Epidermal melanocyte (primary cell): ENCODE data around the gene NXPE4.

Experiments used
- DNase-seq: peaks from one replicate; pipeline ENCODE4 v3.0.0; 2011; ENCODE audit warnings: low spot score; ENCODE audit not compliant: insufficient read length

NXPE4 gene

DNA sequence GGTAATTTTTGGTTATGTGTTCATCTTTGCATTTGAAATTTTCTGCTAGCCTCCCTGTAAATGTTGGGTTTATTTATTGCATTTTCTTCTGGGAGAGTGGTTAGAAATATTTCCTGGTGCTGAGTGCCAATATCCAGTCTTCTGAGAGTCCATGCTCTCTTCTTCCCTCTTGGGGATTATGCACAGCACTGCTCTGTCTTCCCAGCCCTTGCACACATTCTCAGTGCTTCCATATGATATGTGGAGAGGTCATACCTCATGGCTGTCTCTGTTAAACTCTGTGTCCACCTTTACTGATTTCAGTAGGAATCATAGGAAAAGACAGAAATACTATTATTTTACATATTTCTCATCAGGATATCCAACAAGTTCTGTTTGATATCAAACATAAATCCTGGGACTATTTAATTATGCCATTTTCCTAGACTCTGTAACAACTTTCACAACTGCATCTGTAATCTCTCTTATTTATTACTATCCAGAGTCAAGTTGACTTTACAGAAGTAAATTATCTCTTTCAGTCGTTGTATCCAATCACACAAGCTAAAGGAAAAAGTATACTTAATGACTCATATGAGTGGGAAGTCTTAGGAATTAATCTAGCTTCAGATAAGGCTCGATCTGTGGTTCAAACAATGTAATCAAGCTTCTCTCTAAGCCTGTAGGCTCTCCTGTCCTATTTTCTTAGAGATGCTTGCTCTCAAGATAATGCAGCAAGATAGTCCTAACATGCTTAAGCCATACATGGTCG, 33.2 kb downstream of the NXPE4 start:
- DNase-seq = no peak

DNA sequence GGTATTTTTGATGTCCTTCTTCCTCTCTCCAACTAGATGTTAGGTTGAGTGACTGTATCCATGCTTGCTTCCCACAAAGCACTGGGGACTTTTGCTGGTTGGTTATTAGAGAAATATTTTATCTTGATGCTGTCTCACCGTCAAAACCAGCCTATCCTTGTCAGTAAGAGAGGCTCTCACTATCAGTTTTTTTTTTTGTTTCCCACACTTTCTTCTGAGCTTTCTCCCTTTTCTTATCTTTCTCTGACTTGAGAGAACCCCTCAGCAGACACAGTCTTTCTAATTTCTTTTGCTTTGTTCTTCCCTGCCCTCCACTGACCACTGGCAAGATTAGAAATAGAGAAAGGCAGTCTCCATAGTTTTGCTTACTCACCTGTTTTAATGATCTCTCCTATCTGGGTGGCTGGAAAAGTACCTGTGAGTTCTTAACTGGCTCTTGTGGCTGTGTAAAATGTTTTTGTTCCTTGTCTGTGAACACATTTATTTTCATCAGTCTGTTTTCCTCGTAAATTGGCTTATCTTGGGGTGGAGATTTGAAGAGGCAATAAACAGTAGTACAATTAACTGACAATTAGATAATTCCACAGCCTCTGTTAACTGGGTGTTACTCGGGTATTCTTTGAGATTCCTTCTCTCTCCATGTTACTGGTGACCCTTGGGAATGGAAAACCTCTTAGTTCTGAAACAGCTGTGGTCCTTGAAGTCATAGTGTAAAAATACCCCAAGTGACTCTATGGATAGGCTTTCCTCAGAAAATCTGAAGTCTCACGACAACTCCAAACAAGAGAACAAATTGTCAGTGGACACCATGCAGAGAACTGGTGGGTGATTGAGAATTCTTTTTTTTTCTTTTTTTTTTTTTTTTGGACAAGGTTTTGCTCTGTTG, 35.9 kb downstream of the NXPE4 start, which contains the start of gene NXPE1:
NXPE1 (minus strand) TSS at position 457 of the 886 bp plus-strand sequence. CDS start 8,680 bp downstream, outside the sequence.
- DNase-seq = no peak

DNA sequence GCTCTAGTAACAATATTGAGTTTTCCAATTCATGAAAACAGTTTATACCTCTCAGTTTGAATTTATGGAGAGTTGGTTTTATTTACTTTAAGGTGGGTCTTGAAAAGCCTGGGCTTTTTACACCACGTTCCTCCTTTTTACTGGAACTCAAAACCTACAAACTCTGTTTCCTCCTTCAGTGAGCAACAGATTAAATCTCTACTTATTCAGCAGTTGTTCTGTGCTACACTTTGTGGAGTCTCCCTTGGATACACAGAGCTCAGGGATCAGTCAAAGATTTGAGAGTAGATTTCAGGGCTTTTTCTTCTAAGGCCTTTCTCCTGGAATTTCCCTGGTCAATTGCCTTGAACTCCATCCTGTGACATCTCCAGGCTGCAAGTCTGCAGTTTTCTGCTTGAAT, 39.5 kb downstream of the NXPE4 start:
- no peak for DNase-seq

- DNase-seq = no peak
Observed at GRCh38 chr11:114553642-114554041, 41.9 kb downstream of the NXPE4 start.

GRCh38 chr11:114551060-114551459, 44.5 kb downstream of the NXPE4 start:
- no peak for DNase-seq

DNA sequence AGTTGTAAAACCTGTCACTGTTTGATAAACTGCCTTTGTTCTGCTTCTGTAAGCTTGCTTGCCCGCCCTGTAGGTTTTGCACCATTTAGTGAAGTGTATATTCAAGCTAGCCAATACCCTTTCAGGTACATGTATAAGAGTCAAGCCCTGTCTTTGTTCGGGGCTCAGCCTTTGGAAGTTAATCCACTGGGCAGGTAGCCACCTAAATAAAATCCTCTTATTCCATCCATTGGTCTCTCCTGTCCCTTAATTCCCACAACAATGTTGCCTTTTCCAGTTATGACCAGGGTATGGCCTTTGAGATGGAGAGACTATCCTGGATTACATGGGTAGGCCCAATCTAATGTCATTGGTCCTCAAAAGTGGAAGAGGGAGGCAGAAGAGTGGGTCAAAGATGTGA, 69.9 kb downstream of the NXPE4 start:
- no peak for DNase-seq

- no peak for DNase-seq
Observed at GRCh38 chr11:114524122-114524521, 71.5 kb downstream of the NXPE4 start.

DNA sequence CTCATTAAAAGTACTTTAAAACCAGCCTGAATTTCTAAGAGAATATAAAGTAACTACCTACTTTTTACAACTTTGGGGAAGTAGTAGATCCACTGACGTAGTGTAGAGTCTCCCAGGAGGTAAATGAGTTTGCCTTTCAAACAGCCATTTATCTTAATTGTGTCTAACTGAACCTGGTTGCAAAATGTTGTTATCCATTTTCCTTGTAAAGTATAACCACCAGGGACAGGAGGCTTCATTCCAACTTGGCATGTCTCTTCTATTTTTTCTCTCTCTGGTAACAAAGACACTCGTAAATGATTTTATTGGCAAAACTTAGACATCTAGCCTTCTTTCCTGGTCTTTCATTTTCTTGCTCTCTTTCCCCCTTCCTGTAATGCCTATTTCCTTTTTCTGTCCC, 72.8 kb downstream of the NXPE4 start:
- no peak for DNase-seq
